H1 (cell line): ENCODE measurements around the gene VPS25.

Experiments used
- ATF3 ChIP-seq: IDR thresholded peaks from 2 replicates; pipeline ENCODE4 v1.6.1; 2011; ENCODE audit warnings: low read depth, mild to moderate bottlenecking, low read length; ENCODE audit not compliant: insufficient read depth
- BRCA1 ChIP-seq: IDR thresholded peaks from 2 replicates; pipeline ENCODE4 v1.6.1; 2012; ENCODE audit warnings: low read depth, low read length, improper control_type of control experiment
- CREB1 ChIP-seq: IDR thresholded peaks from 2 replicates; pipeline ENCODE4 v1.6.1; 2012; ENCODE audit warnings: inconsistent platforms
- CTCF ChIP-seq, 3 experiments: IDR thresholded peaks; 1 replicate in 2 of 3; 2 replicates in 1 of 3; pipeline versions ENCODE4 v1.5.1 to v1.6.1; 2011; ENCODE audit warnings: low read length in 3 of 3, mild to moderate bottlenecking in 3 of 3, inconsistent platforms in 2 of 3, low read depth in 1 of 3, moderate library complexity in 1 of 3; ENCODE audit not compliant: insufficient read depth in 1 of 3; ENCODE audit errors: control extremely low read depth in 1 of 3
- EGR1 ChIP-seq: IDR thresholded peaks from 2 replicates; pipeline ENCODE4 v1.6.1; 2011; ENCODE audit warnings: low read depth, low read length, borderline replicate concordance
- JUN ChIP-seq: IDR thresholded peaks from 2 replicates; pipeline ENCODE4 v1.6.1; 2011; ENCODE audit warnings: low read depth, mild to moderate bottlenecking, improper control_type of control experiment, low read length
- MAFK ChIP-seq: IDR thresholded peaks from 2 replicates; pipeline ENCODE4 v1.6.1; 2012; ENCODE audit warnings: low read depth, mild to moderate bottlenecking, improper control_type of control experiment, low read length
- POU5F1 ChIP-seq: IDR thresholded peaks from 2 replicates; pipeline ENCODE4 v1.6.1; 2011; ENCODE audit warnings: low read depth, mild to moderate bottlenecking, low read length, moderate library complexity
- RFX5 ChIP-seq: IDR thresholded peaks from 2 replicates; pipeline ENCODE4 v1.6.1; 2011; ENCODE audit warnings: low read depth, low read length, improper control_type of control experiment, borderline replicate concordance
- TBP ChIP-seq: IDR thresholded peaks from 2 replicates; pipeline ENCODE4 v1.6.1; 2011; ENCODE audit warnings: low read depth, low read length, improper control_type of control experiment
- YY1 ChIP-seq: IDR thresholded peaks from 2 replicates; pipeline ENCODE4 v1.6.1; 2011; ENCODE audit warnings: low read depth, mild to moderate bottlenecking, low read length

GRCh38 chr17:42767512-42767911 is 5.7 kb upstream of the VPS25 start:
- no peak for TF ChIP-seq CTCF (IDR thresholded peaks at IDR 0.05; ENCODE audit: control extremely low read depth in 1 of 3, insufficient read depth in 1 of 3, low read depth in 1 of 3, low read length in 3 of 3)
- TF ChIP-seq EGR1, result no peak
- TF ChIP-seq MAFK, result no peak
- TF ChIP-seq BRCA1, result no peak
- TF ChIP-seq ATF3, result no peak
- TF ChIP-seq JUN, result no peak
- no peak for TF ChIP-seq CREB1
- no peak for TF ChIP-seq TBP
- no peak for TF ChIP-seq YY1
- TF ChIP-seq RFX5, result no peak
- TF ChIP-seq POU5F1, result no peak
